ENCODE results near the gene TIMMDC1.

- TF ChIP-seq CTCF (conservative IDR thresholded peaks at IDR 0.05; ENCODE audit: low read depth, low read length) (no peak), POLR2A (IDR thresholded peaks at IDR 0.05; ENCODE audit: low read depth, low read length) (no peak), MAFK (IDR thresholded peaks at IDR 0.05; ENCODE audit: low read depth, low read length) (no peak)
- TF ChIP-seq, protein P1, sequence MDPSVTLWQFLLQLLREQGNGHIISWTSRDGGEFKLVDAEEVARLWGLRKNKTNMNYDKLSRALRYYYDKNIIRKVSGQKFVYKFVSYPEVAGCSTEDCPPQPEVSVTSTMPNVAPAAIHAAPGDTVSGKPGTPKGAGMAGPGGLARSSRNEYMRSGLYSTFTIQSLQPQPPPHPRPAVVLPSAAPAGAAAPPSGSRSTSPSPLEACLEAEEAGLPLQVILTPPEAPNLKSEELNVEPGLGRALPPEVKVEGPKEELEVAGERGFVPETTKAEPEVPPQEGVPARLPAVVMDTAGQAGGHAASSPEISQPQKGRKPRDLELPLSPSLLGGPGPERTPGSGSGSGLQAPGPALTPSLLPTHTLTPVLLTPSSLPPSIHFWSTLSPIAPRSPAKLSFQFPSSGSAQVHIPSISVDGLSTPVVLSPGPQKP (IDR thresholded peaks at IDR 0.05; ENCODE audit: borderline replicate concordance, low read depth, low read length) = no peak
Observed at GRCh38 chr3:119468041-119468440, 30.3 kb upstream of the TIMMDC1 start.

Data from IMR-90 (cell line).